HCT116 (cell line): Measurements from ENCODE around the gene IL25. TPM values are rescaled to one million over a fixed set of nuclear protein-coding genes. Genes with fewer than 3 reads are reported as not detected.

Experiments used
- ATAC-seq: fragments of 200-7000 bp; cut with Tn5 transposase; 2 replicates; pipeline ENCODE4 v1.9.1; 2020; ENCODE audit warnings: mild to moderate bottlenecking, moderate library complexity
- BruUV-seq: library from RNA; stranded (reverse); fragments of 400-500 nt; replicated peaks from 2 replicates; lab custom pipeline; 2021; lab: Mats Ljungman, UMichigan
- CTCF ChIA-PET: fragments of 300-600 bp; sonication (Branson Sonifier 250); formaldehyde crosslinking; loops from one replicate; lab custom pipeline; 2021; ENCODE audit warnings: antibody characterized with exemption; lab: Charles Lee
- POLR2A ChIA-PET: fragments of 300-600, 350-600 bp; sonication (Branson Sonifier 250); formaldehyde crosslinking; loops from one replicate; lab custom pipeline; 2021; ENCODE audit warnings: antibody characterized with exemption; lab: Charles Lee
- RAD21 ChIA-PET, 2 experiments: fragments of 300-600 bp; sonication (Branson Sonifier 250); formaldehyde crosslinking; loops; one replicate each; lab custom pipeline; 2023; ENCODE audit warnings: low total read pairs in 2 of 2; ENCODE audit not compliant: uncharacterized antibody in 2 of 2, unreplicated experiment in 2 of 2, low non-redundant PET in 1 of 2; lab: Charles Lee
- DNase-seq: peaks from one replicate; pipeline ENCODE4 v3.0.0-alpha.2; 2010; ENCODE audit warnings: low read depth, low spot score
- H2AFZ ChIP-seq: fragments of 200-600 bp; shearing (Covaris generic), sonication (generic); 2 replicates; pipeline ENCODE4 v1.6.1; 2017; ENCODE audit warnings: low read depth, mixed run types, mixed read lengths, antibody characterized with exemption, low read length; ENCODE audit not compliant: poor library complexity, severe bottlenecking
- H3K27ac ChIP-seq: 2 replicates; pipeline ENCODE4 v1.5.1; 2012; ENCODE audit warnings: low read depth, low read length
- H3K27me3 ChIP-seq: fragments of 200-600 bp; sonication (generic); 2 replicates; pipeline ENCODE4 v1.6.1; 2016; ENCODE audit warnings: mixed run types, low read length, mixed read lengths; ENCODE audit not compliant: insufficient read depth
- H3K36me3 ChIP-seq, 2 experiments: fragments of 200-500 bp in 1 of 2; fragments of 200-600 bp in 1 of 2; sonication (Bioruptor generic) in 1 of 2; sonication (generic) in 1 of 2; 2 replicates each; pipeline versions ENCODE4 v1.5.1 to v1.6.1; 2014 to 2016; ENCODE audit warnings: low read length in 2 of 2, inconsistent platforms in 1 of 2, mixed read lengths in 1 of 2, mixed run types in 1 of 2; ENCODE audit not compliant: insufficient read depth in 2 of 2, control insufficient read depth in 1 of 2
- H3K4me1 ChIP-seq, 2 experiments: fragments of 200-600 bp in 1 of 2; sonication (generic) in 1 of 2; 2 replicates each; pipeline versions ENCODE4 v1.5.1 to v1.6.1; 2012 to 2017; ENCODE audit warnings: low read length in 2 of 2, inconsistent platforms in 1 of 2, mild to moderate bottlenecking in 1 of 2, mixed read lengths in 1 of 2, mixed run types in 1 of 2, moderate library complexity in 1 of 2; ENCODE audit not compliant: insufficient read depth in 2 of 2, control insufficient read depth in 1 of 2
- H3K4me2 ChIP-seq: fragments of 200-600 bp; sonication (generic); 2 replicates; pipeline ENCODE4 v1.6.1; 2017; ENCODE audit warnings: mixed run types, low read length, mixed read lengths
- H3K4me3 ChIP-seq, 2 experiments: fragments of 200-600 bp in 1 of 2; sonication (generic) in 1 of 2; replicated peaks in 1 of 2; 2 replicates each; pipeline ENCODE4 v1.5.1; 2011 to 2016; ENCODE audit warnings: low read length in 2 of 2, control low read depth in 1 of 2, low read depth in 1 of 2, mild to moderate bottlenecking in 1 of 2, mixed read lengths in 1 of 2, mixed run types in 1 of 2
- H3K79me2 ChIP-seq: fragments of 200-600 bp; sonication (generic); 2 replicates; pipeline ENCODE4 v1.6.1; 2017; ENCODE audit warnings: mild to moderate bottlenecking, mixed run types, low read length, moderate library complexity, mixed read lengths; ENCODE audit not compliant: insufficient read depth
- H3K9ac ChIP-seq: fragments of 200-600 bp; sonication (generic); 2 replicates; pipeline ENCODE4 v1.6.1; 2016; ENCODE audit warnings: low read length, mixed read lengths
- H3K9me2 ChIP-seq: fragments of 200-600 bp; sonication (generic), shearing (Covaris generic); 2 replicates; pipeline ENCODE4 v1.6.1; 2017; ENCODE audit warnings: mixed run types, mild to moderate bottlenecking, moderate library complexity; ENCODE audit not compliant: insufficient read depth
- H3K9me3 ChIP-seq, 2 experiments: fragments of 200-500 bp in 1 of 2; fragments of 200-600 bp in 1 of 2; sonication (Bioruptor generic) in 1 of 2; sonication (generic) in 1 of 2; 2 replicates each; pipeline ENCODE4 v1.6.1; 2014 to 2017; ENCODE audit warnings: low read length in 2 of 2, mixed read lengths in 2 of 2, inconsistent platforms in 1 of 2, low read depth in 1 of 2, mild to moderate bottlenecking in 1 of 2, mixed run types in 1 of 2, moderate library complexity in 1 of 2; ENCODE audit not compliant: control insufficient read depth in 1 of 2, insufficient read depth in 1 of 2
- H4K20me1 ChIP-seq: fragments of 200-600 bp; sonication (generic), shearing (Covaris generic); 2 replicates; pipeline ENCODE4 v1.6.1; 2017; ENCODE audit warnings: mixed run types, mild to moderate bottlenecking, moderate library complexity; ENCODE audit not compliant: insufficient read depth
- CBX3 ChIP-seq: IDR thresholded peaks from 2 replicates; pipeline ENCODE4 v1.6.1; 2012; ENCODE audit warnings: low read depth
- ELF1 ChIP-seq: IDR thresholded peaks from 2 replicates; pipeline ENCODE4 v1.6.1; 2012; ENCODE audit warnings: low read depth, borderline replicate concordance
- EZH2phosphoT487 ChIP-seq: fragments of 200-600 bp; IDR thresholded peaks from 2 replicates; pipeline ENCODE4 v1.6.1; 2018; ENCODE audit warnings: antibody characterized with exemption, borderline replicate concordance
- FOSL1 ChIP-seq: IDR thresholded peaks from 2 replicates; pipeline ENCODE4 v1.6.1; 2012; ENCODE audit warnings: low read depth
- POLR2A ChIP-seq: IDR thresholded peaks from 2 replicates; pipeline ENCODE4 v1.7.0; 2011; ENCODE audit warnings: borderline replicate concordance; ENCODE audit not compliant: insufficient read depth, insufficient read length; ENCODE audit errors: extremely low read depth
- SIN3A ChIP-seq: IDR thresholded peaks from 2 replicates; pipeline ENCODE4 v1.6.1; 2012; ENCODE audit warnings: low read depth
- SP1 ChIP-seq: IDR thresholded peaks from 2 replicates; pipeline ENCODE4 v1.6.1; 2012; ENCODE audit warnings: low read depth
- TCF7L2 ChIP-seq: IDR thresholded peaks from 2 replicates; pipeline ENCODE4 v1.7.0; 2011; ENCODE audit warnings: borderline replicate concordance, inconsistent platforms; ENCODE audit not compliant: insufficient read depth, insufficient read length; ENCODE audit errors: extremely low read depth
- YY1 ChIP-seq: IDR thresholded peaks from 2 replicates; pipeline ENCODE4 v1.6.1; 2011; ENCODE audit warnings: low read length, low read depth, moderate library complexity, mild to moderate bottlenecking; ENCODE audit not compliant: insufficient replicate concordance; ENCODE audit errors: extremely low read depth
- ZFX ChIP-seq: fragments of 450-650 bp; IDR thresholded peaks from 2 replicates; pipeline ENCODE4 v1.6.1; 2017
- ZNF274 ChIP-seq: fragments of 200-500 bp; sonication (Bioruptor generic); IDR thresholded peaks from 2 replicates; pipeline ENCODE4 v1.6.1; 2014; ENCODE audit warnings: mild to moderate bottlenecking, low read depth, low read length, inconsistent platforms
- intact Hi-C: fragments of 100-400 bp; cut with micrococcal nuclease; formaldehyde crosslinking; loops from 2 replicates; pipeline ENCODE4 v1.10.0; 2022
- total RNA-seq: library from RNA; stranded (reverse); gene quantifications from one replicate; pipeline ENCODE4 v1.2.1, GENCODE V29; 2021; ENCODE audit not compliant: unreplicated experiment
- TF ChIP-seq, protein P1 (sequence below): IDR thresholded peaks from 2 replicates; pipeline ENCODE4 v1.6.1; 2012
- TF ChIP-seq, protein P2 (sequence below): IDR thresholded peaks from 2 replicates; pipeline ENCODE4 v1.6.1; 2012

IL25 gene
- total RNA-seq, 1 experiment from 2014 or later = not detected

DNA sequence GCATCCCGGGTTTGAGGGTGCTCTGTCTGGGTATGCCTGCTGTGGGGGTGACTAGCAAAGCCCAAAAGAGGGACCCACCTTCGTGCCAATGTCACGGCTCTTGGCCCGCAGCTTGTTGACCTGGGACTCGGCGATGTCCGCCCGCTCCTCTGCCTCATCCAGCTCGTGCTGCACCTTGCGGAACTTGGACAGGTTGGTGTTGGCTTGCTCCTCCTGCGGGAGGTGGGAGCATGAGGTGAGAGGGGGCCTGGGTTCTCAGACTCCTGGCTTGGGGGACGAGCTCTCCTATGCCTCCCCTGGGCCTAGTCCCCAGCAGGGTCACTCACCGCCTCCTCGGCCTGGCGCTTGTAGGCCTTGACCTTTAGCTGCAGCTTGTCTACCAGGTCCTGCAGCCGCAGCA is 41.1 kb downstream of the IL25 start:
- ChIA-PET RAD21 (no interaction called here), POLR2A (no interaction called here), CTCF (no interaction called here)
- Histone ChIP-seq H3K27me3 (no peaks in the 10 kb centered on the region; the same call in 1 of the 2 replicates), H3K36me3 (no peaks in the 10 kb centered on the region), H3K4me2 (no peak overlapping the region), H3K9me2 (no peaks in the 10 kb centered on the region), H3K4me3 (no peak overlapping the region), H4K20me1 (no peaks in the 10 kb centered on the region), H3K9me3 (no peaks in the 10 kb centered on the region), H3K79me2 (no peaks in the 10 kb centered on the region), H3K4me1 (no peaks in the 10 kb centered on the region), H2AFZ (no peak overlapping the region), H3K27ac (no peak overlapping the region), H3K9ac (no peak overlapping the region)
- BruUV-seq = no TSS peak
- TF ChIP-seq, protein P1, sequence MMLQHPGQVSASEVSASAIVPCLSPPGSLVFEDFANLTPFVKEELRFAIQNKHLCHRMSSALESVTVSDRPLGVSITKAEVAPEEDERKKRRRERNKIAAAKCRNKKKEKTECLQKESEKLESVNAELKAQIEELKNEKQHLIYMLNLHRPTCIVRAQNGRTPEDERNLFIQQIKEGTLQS = no peak
- TF ChIP-seq EZH2phosphoT487 = no peak
- no peak for TF ChIP-seq POLR2A
- TF ChIP-seq, protein P2, sequence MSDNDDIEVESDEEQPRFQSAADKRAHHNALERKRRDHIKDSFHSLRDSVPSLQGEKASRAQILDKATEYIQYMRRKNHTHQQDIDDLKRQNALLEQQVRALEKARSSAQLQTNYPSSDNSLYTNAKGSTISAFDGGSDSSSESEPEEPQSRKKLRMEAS = no peak
- TF ChIP-seq YY1 = no peak
- TF ChIP-seq SP1 = no peak
- no peak for TF ChIP-seq TCF7L2
- TF ChIP-seq ZFX = no peak
- TF ChIP-seq ZNF274 = no peak
- TF ChIP-seq ELF1 = no peak
- TF ChIP-seq CBX3 = no peak
- no peak for TF ChIP-seq FOSL1
- no peak for TF ChIP-seq SIN3A
- DNase-seq (no peak), ATAC-seq (no peak)
- intact Hi-C loops = no loop called here
